ENCODE results near the gene MAPKAPK2. TPM values are rescaled to one million over a fixed set of nuclear protein-coding genes. Genes with fewer than 3 reads are reported as not detected.

MAPKAPK2 gene
- total and polyA plus RNA-seq, 8 donors, result 53.1 to 113 (median 61.8) TPM

DNA sequence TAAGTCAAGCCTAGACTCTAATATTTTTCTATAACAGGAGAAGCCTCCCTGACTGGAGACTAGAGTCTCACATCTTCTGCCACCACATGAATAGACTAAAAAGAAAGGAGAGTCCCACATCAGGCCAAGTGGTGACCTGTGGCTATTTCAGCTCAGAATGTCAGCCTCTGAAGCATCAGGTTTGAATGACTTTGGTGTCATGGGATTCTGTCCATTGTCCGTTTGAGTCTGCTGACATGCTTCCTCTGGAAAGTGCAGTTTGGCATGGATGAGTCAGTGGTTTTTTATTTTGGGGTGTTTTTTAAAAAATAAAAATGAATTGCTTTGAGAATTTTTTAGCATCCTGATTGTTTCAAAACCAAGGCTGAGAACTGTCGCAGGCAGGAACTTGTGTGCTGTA lies 29.9 kb upstream of the MAPKAPK2 start:
- Histone ChIP-seq H3K4me3 (no peak overlapping the region), H3K27me3 (peaks cover 0 to 7% of the 10 kb centered on the region in 2 donors), H3K9me3 (no peaks in the 10 kb centered on the region), H3K27ac (no peak overlapping the region), H3K4me1 (peaks cover 6 to 11% of the 10 kb centered on the region in 2 donors), H3K36me3 (no peaks in the 10 kb centered on the region)
- no peak for DNase-seq
- TF ChIP-seq, protein P1, sequence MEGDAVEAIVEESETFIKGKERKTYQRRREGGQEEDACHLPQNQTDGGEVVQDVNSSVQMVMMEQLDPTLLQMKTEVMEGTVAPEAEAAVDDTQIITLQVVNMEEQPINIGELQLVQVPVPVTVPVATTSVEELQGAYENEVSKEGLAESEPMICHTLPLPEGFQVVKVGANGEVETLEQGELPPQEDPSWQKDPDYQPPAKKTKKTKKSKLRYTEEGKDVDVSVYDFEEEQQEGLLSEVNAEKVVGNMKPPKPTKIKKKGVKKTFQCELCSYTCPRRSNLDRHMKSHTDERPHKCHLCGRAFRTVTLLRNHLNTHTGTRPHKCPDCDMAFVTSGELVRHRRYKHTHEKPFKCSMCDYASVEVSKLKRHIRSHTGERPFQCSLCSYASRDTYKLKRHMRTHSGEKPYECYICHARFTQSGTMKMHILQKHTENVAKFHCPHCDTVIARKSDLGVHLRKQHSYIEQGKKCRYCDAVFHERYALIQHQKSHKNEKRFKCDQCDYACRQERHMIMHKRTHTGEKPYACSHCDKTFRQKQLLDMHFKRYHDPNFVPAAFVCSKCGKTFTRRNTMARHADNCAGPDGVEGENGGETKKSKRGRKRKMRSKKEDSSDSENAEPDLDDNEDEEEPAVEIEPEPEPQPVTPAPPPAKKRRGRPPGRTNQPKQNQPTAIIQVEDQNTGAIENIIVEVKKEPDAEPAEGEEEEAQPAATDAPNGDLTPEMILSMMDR (IDR thresholded peaks at IDR 0.05), result no peak
- no peak for ATAC-seq
- intact Hi-C loops (cut with DNase I), result no loop called here

DNA sequence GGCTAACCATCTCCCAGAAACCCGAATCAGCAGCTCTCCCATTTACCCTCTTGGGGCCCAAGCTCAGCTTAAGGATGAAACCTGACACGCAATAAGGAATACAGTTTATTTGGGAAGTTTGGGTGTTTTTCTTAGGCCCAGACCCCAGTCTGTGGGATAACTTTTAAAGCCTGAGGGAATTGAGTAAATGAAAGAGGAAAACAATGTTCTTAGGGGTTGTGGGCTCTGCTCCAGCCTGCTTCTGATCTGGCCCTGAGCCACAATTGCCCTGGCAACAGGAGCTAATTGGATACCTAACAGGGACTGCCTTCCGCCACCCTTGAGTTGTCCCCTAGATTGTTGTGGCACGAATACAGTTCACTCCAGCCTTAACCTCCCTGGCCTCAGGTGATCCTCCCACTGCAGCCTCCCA lies 29.2 kb upstream of the MAPKAPK2 start:
- no peak overlapping the region for H3K27ac ChIP-seq

DNA sequence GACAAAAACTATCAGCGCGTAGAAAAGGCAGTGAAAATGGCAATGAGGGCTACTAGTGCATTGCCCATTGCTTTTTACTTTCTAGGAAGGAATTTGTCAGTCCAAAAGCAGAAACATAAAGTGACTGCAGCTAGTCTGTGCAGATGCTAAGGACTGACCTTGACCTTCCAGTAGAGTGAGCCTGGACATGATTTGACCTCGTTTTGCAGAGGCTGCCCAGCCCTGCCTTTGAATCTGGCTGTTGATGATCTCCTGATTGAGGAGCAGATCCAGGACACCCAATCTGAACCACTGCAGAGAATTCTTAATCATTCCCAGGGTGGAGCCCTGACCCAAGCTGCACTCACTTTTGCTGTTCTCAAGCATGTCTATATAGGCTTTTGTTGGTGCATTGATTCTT lies 27.8 kb upstream of the MAPKAPK2 start:
- TF ChIP-seq, protein P1 (IDR thresholded peaks at IDR 0.05), result no peak
- Histone ChIP-seq H3K27ac (no peak overlapping the region), H3K9me3 (no peaks in the 10 kb centered on the region), H3K36me3 (no peaks in the 10 kb centered on the region), H3K4me3 (no peak overlapping the region), H3K27me3 (peaks cover 0 to 7% of the 10 kb centered on the region in 2 donors), H3K4me1 (peaks cover 6 to 11% of the 10 kb centered on the region in 2 donors)
- ATAC-seq (no peak), DNase-seq (no peak)
- intact Hi-C loops (cut with DNase I), result no loop called here

More for the DNA sequence above, 29.2 kb upstream of the MAPKAPK2 start:
- DNase-seq, result no peak
- peaks cover 6 to 11% of the 10 kb centered on the region in 2 donors for H3K4me1 ChIP-seq
- H3K4me3 ChIP-seq, result no peak overlapping the region
- intact Hi-C loops (cut with DNase I), result no loop called here
- no peaks in the 10 kb centered on the region for H3K36me3 ChIP-seq
- ATAC-seq, result no peak
- TF ChIP-seq, protein P1 (IDR thresholded peaks at IDR 0.05), result no peak
- no peaks in the 10 kb centered on the region for H3K9me3 ChIP-seq
- peaks cover 0 to 7% of the 10 kb centered on the region in 2 donors for H3K27me3 ChIP-seq

DNA sequence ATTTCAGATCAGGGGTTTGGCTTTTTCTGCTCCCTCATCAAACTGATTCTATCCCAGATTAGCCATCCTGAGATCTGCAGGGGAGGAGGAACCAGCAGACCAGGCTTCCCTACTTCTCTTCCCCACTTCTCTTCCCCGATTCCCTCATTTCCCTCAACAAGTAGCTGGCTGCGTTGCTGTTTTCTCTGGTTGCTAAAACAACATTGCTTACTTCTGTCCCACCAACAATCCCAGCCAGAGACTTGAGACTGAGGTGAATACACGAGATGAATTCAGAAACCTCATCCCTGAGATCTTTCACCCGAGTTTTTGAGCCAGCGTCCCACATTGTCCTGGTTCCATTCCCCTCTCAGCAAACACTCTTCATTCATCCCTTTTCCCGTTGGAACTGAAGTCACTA lies 27.0 kb upstream of the MAPKAPK2 start:
- Histone ChIP-seq H3K27me3 (peaks cover 0 to 7% of the 10 kb centered on the region in 2 donors), H3K27ac (no peak overlapping the region), H3K4me1 (peaks cover 6 to 11% of the 10 kb centered on the region in 2 donors), H3K4me3 (no peak overlapping the region), H3K9me3 (no peaks in the 10 kb centered on the region), H3K36me3 (no peaks in the 10 kb centered on the region)
- intact Hi-C loops (cut with DNase I), result no loop called here
- ATAC-seq (no peak), DNase-seq (no peak)
- TF ChIP-seq, protein P1 (IDR thresholded peaks at IDR 0.05), result no peak

DNA sequence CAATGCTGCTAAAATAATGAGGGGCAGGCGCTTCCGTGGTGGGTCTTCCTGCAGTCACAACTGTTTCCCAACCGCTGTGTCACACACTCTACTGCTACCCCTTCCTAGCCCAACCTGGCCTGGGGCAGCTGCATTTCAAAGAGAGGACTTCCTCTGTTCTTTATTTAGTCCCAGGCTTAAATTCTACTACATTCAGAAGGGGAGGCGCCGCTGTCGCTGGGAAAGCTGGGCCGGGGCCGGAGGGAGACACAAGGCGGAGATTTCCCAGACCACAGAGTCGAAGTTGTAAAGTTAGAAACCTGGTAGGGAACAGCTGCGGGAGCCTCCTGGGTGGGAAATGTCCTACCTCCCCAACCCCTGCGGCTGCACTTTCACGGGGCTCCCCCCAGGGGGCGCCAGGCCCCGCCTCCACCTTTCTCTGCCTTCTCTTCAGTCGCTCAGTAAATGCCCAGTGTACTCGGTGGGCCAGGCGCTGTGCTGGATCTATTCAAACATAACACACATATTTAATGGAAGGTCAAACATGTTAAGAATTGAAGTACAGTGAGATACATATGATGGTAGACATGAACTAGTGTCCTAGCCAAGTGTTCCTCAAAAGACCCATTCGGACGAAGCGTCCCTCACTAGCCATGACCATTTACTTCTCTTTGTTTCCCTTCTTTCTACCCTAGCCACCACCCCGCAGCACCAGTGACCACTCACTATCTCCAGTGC lies 26.3 kb upstream of the MAPKAPK2 start:
- Histone ChIP-seq H3K4me3 (no peak overlapping the region), H3K4me1 (peaks cover 11 to 17% of the 10 kb centered on the region in 2 donors), H3K27ac (no peak overlapping the region), H3K9me3 (no peaks in the 10 kb centered on the region), H3K27me3 (peaks cover 0 to 9% of the 10 kb centered on the region in 2 donors), H3K36me3 (no peaks in the 10 kb centered on the region)
- TF ChIP-seq, protein P1 (IDR thresholded peaks at IDR 0.05), result peak; percentile 64 to 79
- DNase-seq, result peak in 1 of 4 donors; percentile 91
- ATAC-seq, result peak; percentile 59
- intact Hi-C loops (cut with DNase I), result no loop called here
